Astrocyte (in vitro differentiated cells and primary cell): Measurements from ENCODE around the gene UNC5A. TPM values are rescaled to one million over a fixed set of nuclear protein-coding genes. Genes with fewer than 3 reads are reported as not detected.

Experiments used
- DNase-seq: peaks from one replicate; pipeline ENCODE4 v3.0.0-alpha.2; 2010; ENCODE audit warnings: low read depth
- FAIRE-seq: peaks from 2 replicates; lab custom pipeline; 2011; peaks lifted over from hg19 to GRCh38; lab: Jason Lieb, UNC
- H2AFZ ChIP-seq: 2 replicates; pipeline ENCODE4 v1.6.0; 2012; ENCODE audit warnings: low read depth, low read length, inconsistent platforms
- H3K27ac ChIP-seq: 2 replicates; pipeline ENCODE4 v1.5.1; 2011; ENCODE audit warnings: low read depth, low read length, inconsistent platforms
- H3K27me3 ChIP-seq: 2 replicates; pipeline ENCODE4 v1.6.0; 2011; ENCODE audit warnings: low read length, inconsistent platforms; ENCODE audit not compliant: insufficient read depth
- H3K36me3 ChIP-seq: 2 replicates; pipeline ENCODE4 v1.5.1; 2011; ENCODE audit warnings: low read length, inconsistent platforms; ENCODE audit not compliant: insufficient read depth
- H3K4me1 ChIP-seq: 2 replicates; pipeline ENCODE4 v1.5.1; 2011; ENCODE audit warnings: low read length, inconsistent platforms; ENCODE audit not compliant: insufficient read depth
- H3K4me2 ChIP-seq: 2 replicates; pipeline ENCODE4 v1.6.0; 2012; ENCODE audit warnings: low read length, inconsistent platforms
- H3K4me3 ChIP-seq: 2 replicates; pipeline ENCODE4 v1.5.1; 2011; ENCODE audit warnings: low read depth, mild to moderate bottlenecking, low read length, inconsistent platforms; ENCODE audit not compliant: insufficient read depth
- H3K79me2 ChIP-seq: 2 replicates; pipeline ENCODE4 v1.6.0; 2012; ENCODE audit warnings: mild to moderate bottlenecking, low read length, inconsistent platforms; ENCODE audit not compliant: insufficient read depth
- H3K9ac ChIP-seq: 2 replicates; pipeline ENCODE4 v1.6.0; 2012; ENCODE audit warnings: mild to moderate bottlenecking, low read length, inconsistent platforms
- H3K9me3 ChIP-seq: 2 replicates; pipeline ENCODE4 v1.5.1; 2012; ENCODE audit warnings: low read depth, mild to moderate bottlenecking, low read length, inconsistent platforms; ENCODE audit not compliant: insufficient read depth
- H4K20me1 ChIP-seq: 2 replicates; pipeline ENCODE4 v1.6.0; 2012; ENCODE audit warnings: low read length, inconsistent platforms; ENCODE audit not compliant: insufficient read depth
- H3K27ac Mint-ChIP-seq: one replicate; pipeline ENCODE4 v1.8.0; 2021; ENCODE audit warnings: mild to moderate bottlenecking, mixed read lengths; ENCODE audit not compliant: unreplicated experiment
- H3K27me3 Mint-ChIP-seq: one replicate; pipeline ENCODE4 v1.8.0; 2021; ENCODE audit warnings: low read depth, mixed read lengths; ENCODE audit not compliant: unreplicated experiment
- H3K36me3 Mint-ChIP-seq: one replicate; pipeline ENCODE4 v1.8.0; 2021; ENCODE audit warnings: low read depth, mixed read lengths; ENCODE audit not compliant: unreplicated experiment
- H3K4me1 Mint-ChIP-seq: one replicate; pipeline ENCODE4 v1.8.0; 2021; ENCODE audit warnings: low read depth, mixed read lengths; ENCODE audit not compliant: unreplicated experiment
- H3K4me3 Mint-ChIP-seq: one replicate; pipeline ENCODE4 v1.8.0; 2021; ENCODE audit warnings: mild to moderate bottlenecking, moderate library complexity, mixed read lengths; ENCODE audit not compliant: unreplicated experiment
- H3K9me3 Mint-ChIP-seq: one replicate; pipeline ENCODE4 v1.8.0; 2021; ENCODE audit warnings: mild to moderate bottlenecking, mixed read lengths; ENCODE audit not compliant: unreplicated experiment
- CTCF ChIP-seq: IDR thresholded peaks from 2 replicates; pipeline ENCODE4 v1.5.1; 2011; ENCODE audit warnings: low read depth, mild to moderate bottlenecking, inconsistent platforms, low read length, moderate library complexity; ENCODE audit not compliant: insufficient read depth
- EZH2 ChIP-seq: IDR thresholded peaks from 2 replicates; pipeline ENCODE4 v1.6.1; 2012; ENCODE audit warnings: mild to moderate bottlenecking, low read length, inconsistent platforms; ENCODE audit not compliant: insufficient read depth
- total RNA-seq: library from RNA; stranded (reverse); gene quantifications from 2 replicates; pipeline ENCODE4 v1.2.1, GENCODE V29; 2021

UNC5A gene
- total RNA-seq, 1 donor from 2014 or later: 0.70 TPM

- FAIRE-seq: no peak
- Mint-ChIP-seq H3K36me3 (no peaks in the 10 kb centered on the region), H3K4me1 (peaks cover 4% of the 10 kb centered on the region), H3K27ac (no peak overlapping the region), H3K27me3 (peaks cover 51% of the 10 kb centered on the region), H3K9me3 (no peaks in the 10 kb centered on the region), H3K4me3 (no peak overlapping the region)
- Histone ChIP-seq H3K27ac (no peak overlapping the region), H3K79me2 (no peaks in the 10 kb centered on the region), H4K20me1 (no peaks in the 10 kb centered on the region), H3K27me3 (peaks cover 16% of the 10 kb centered on the region), H3K4me1 (no peaks in the 10 kb centered on the region), H3K4me2 (no peak overlapping the region), H3K4me3 (no peak overlapping the region), H2AFZ (no peak overlapping the region), H3K9me3 (no peaks in the 10 kb centered on the region), H3K36me3 (no peaks in the 10 kb centered on the region), H3K9ac (no peak overlapping the region)
- no peak for DNase-seq
- TF ChIP-seq EZH2 (no peak), CTCF (no peak)
Observed at GRCh38 chr5:176860381-176860780, 50.0 kb downstream of the UNC5A start.

- TF ChIP-seq CTCF (no peak), EZH2 (no peak)
- Histone ChIP-seq H3K27me3 (peaks cover 21% of the 10 kb centered on the region), H3K4me3 (no peak overlapping the region), H3K79me2 (no peaks in the 10 kb centered on the region), H3K9me3 (no peaks in the 10 kb centered on the region), H3K36me3 (no peaks in the 10 kb centered on the region), H4K20me1 (no peaks in the 10 kb centered on the region), H2AFZ (no peak overlapping the region), H3K27ac (no peak overlapping the region), H3K4me2 (no peak overlapping the region), H3K9ac (no peak overlapping the region), H3K4me1 (no peaks in the 10 kb centered on the region)
- H3K4me1 Mint-ChIP-seq: peaks cover 4% of the 10 kb centered on the region
- no peaks in the 10 kb centered on the region for H3K36me3 Mint-ChIP-seq
- H3K27me3 Mint-ChIP-seq: peaks cover 60% of the 10 kb centered on the region
- H3K27ac Mint-ChIP-seq: no peak overlapping the region
- FAIRE-seq (no peak), DNase-seq (no peak)
- H3K9me3 Mint-ChIP-seq: no peaks in the 10 kb centered on the region
- H3K4me3 Mint-ChIP-seq: no peak overlapping the region
Observed at GRCh38 chr5:176861276-176861675, 50.9 kb downstream of the UNC5A start.

GRCh38 chr5:176862330-176862995, 52.1 kb downstream of the UNC5A start:
- no peaks in the 10 kb centered on the region for H3K79me2 ChIP-seq
- H3K27ac Mint-ChIP-seq: no peak overlapping the region
- no peak overlapping the region for H3K4me2 ChIP-seq
- H3K36me3 ChIP-seq: no peaks in the 10 kb centered on the region
- no peaks in the 10 kb centered on the region for H3K9me3 ChIP-seq
- H4K20me1 ChIP-seq: no peaks in the 10 kb centered on the region
- no peaks in the 10 kb centered on the region for H3K4me1 ChIP-seq
- TF ChIP-seq CTCF: no peak
- H3K4me1 Mint-ChIP-seq: peaks cover 4% of the 10 kb centered on the region
- peaks cover 63% of the 10 kb centered on the region for H3K27me3 Mint-ChIP-seq
- no peak overlapping the region for H3K4me3 Mint-ChIP-seq
- no peak for FAIRE-seq
- H2AFZ ChIP-seq: no peak overlapping the region
- H3K36me3 Mint-ChIP-seq: no peaks in the 10 kb centered on the region
- H3K9me3 Mint-ChIP-seq: no peaks in the 10 kb centered on the region
- DNase-seq: no peak
- H3K4me3 ChIP-seq: no peak overlapping the region
- no peak overlapping the region for H3K27ac ChIP-seq
- no peak overlapping the region for H3K9ac ChIP-seq
- peaks cover 30% of the 10 kb centered on the region for H3K27me3 ChIP-seq
